A673 (cell line): ENCODE measurements around the gene NOX3. TPM values are rescaled to one million over a fixed set of nuclear protein-coding genes. Genes with fewer than 3 reads are reported as not detected.
"Not testable (repeated sequence)": the region's sequence is repeated elsewhere in the genome, so short reads cannot be mapped to it uniquely, and the experiment has no call there.

Experiments
- BruUV-seq: library from RNA; stranded (reverse); fragments of 400-500 nt; replicated peaks from 2 replicates; lab custom pipeline; 2021; lab: Mats Ljungman, UMichigan
- CTCF ChIA-PET: fragments of 300-600 bp; sonication (Branson Sonifier 250); formaldehyde crosslinking; loops from one replicate; lab custom pipeline; 2022; ENCODE audit warnings: antibody characterized with exemption; lab: Charles Lee
- POLR2A ChIA-PET: fragments of 300-600 bp; sonication (Branson Sonifier 250); formaldehyde crosslinking; loops from one replicate; lab custom pipeline; 2022; ENCODE audit warnings: antibody characterized with exemption; ENCODE audit not compliant: low non-redundant PET; lab: Charles Lee
- DNase-seq: peaks from one replicate; pipeline ENCODE4 v3.0.0-alpha.2; 2015; ENCODE audit warnings: low spot score
- H3K27ac ChIP-seq: fragments of 200-600 bp; sonication (generic); 2 replicates; pipeline ENCODE4 v1.5.1; 2016; ENCODE audit warnings: mixed run types, low read depth, mild to moderate bottlenecking, mixed read lengths, antibody characterized with exemption, low read length; ENCODE audit not compliant: poor library complexity, severe bottlenecking
- H3K27me3 ChIP-seq: fragments of 200-600 bp; sonication (generic); replicated peaks from 2 replicates; pipeline ENCODE4 v1.6.1; 2017; ENCODE audit warnings: mixed run types, low read depth, mild to moderate bottlenecking, mixed read lengths, antibody characterized with exemption, low read length; ENCODE audit not compliant: insufficient read depth, poor library complexity
- H3K36me3 ChIP-seq: fragments of 200-600 bp; sonication (generic); 2 replicates; pipeline ENCODE4 v1.6.1; 2016; ENCODE audit warnings: mixed run types, mild to moderate bottlenecking, mixed read lengths, antibody characterized with exemption, low read length; ENCODE audit not compliant: insufficient read depth, poor library complexity, severe bottlenecking
- H3K4me1 ChIP-seq: fragments of 200-600 bp; sonication (generic); 2 replicates; pipeline ENCODE4 v1.6.1; 2017; ENCODE audit warnings: mixed run types, mild to moderate bottlenecking, mixed read lengths, antibody characterized with exemption, low read length; ENCODE audit not compliant: insufficient read depth, poor library complexity, severe bottlenecking
- H3K4me3 ChIP-seq: fragments of 200-600 bp; sonication (generic); 2 replicates; pipeline ENCODE4 v1.5.1; 2016; ENCODE audit warnings: low read depth, mixed run types, mild to moderate bottlenecking, mixed read lengths, low read length; ENCODE audit not compliant: poor library complexity, severe bottlenecking
- H3K9me3 ChIP-seq: fragments of 200-600 bp; sonication (generic); 2 replicates; pipeline ENCODE4 v1.6.1; 2016; ENCODE audit warnings: mixed run types, low read depth, mild to moderate bottlenecking, mixed read lengths, antibody characterized with exemption, low read length; ENCODE audit not compliant: poor library complexity, severe bottlenecking
- CTCF ChIP-seq: fragments of 300-800, 200-600 bp; sonication (generic); conservative IDR thresholded peaks from 2 replicates; pipeline ENCODE4 v1.5.1; 2017; ENCODE audit warnings: low read depth, mild to moderate bottlenecking, antibody characterized with exemption, low read length, moderate library complexity, mixed read lengths
- EZH2 ChIP-seq: fragments of 200-600 bp; sonication (generic); IDR thresholded peaks from 2 replicates; pipeline ENCODE4 v1.6.1; 2017; ENCODE audit warnings: borderline replicate concordance, low read depth, mild to moderate bottlenecking, mixed read lengths, antibody characterized with exemption, low read length; ENCODE audit not compliant: poor library complexity, severe bottlenecking
- intact Hi-C: fragments of 100-400 bp; cut with micrococcal nuclease; formaldehyde crosslinking; loops from one replicate; pipeline ENCODE4 v1.10.0; 2022; ENCODE audit not compliant: unreplicated experiment
- total RNA-seq: library from RNA; stranded (reverse); gene quantifications from 2 replicates; pipeline ENCODE4 v1.2.3, GENCODE V29; 2021

The NOX3 gene
- total RNA-seq, 1 experiment from 2014 or later = not detected

- Histone ChIP-seq H3K4me1 (peaks cover 7% of the 10 kb centered on the region), H3K36me3 (no peaks in the 10 kb centered on the region), H3K27me3 (no peaks in the 10 kb centered on the region), H3K4me3 (no peak overlapping the region), H3K9me3 (no peaks in the 10 kb centered on the region), H3K27ac (no peak overlapping the region)
- POLR2A ChIA-PET = no interaction called here
- intact Hi-C loops = no loop called here
- DNase-seq = no peak
- BruUV-seq = no TSS peak
- TF ChIP-seq EZH2 (no peak), CTCF (no peak)
- CTCF ChIA-PET = no interaction called here
Measured at GRCh38 chr6:155454008-155454407, 1.6 kb downstream of the NOX3 start.

- ChIA-PET CTCF (interaction anchor here (0.6 kb wide), 1 partner anchor 34 kb away, joined by 3 read pairs; no protein-coding TSS in a partner anchor), POLR2A (interaction anchor here (0.6 kb wide), 1 partner anchor 16 kb away, joined by 3 read pairs; no protein-coding TSS in a partner anchor)
- no peaks in the 10 kb centered on the region for H3K36me3 ChIP-seq
- BruUV-seq = no TSS peak
- H3K4me1 ChIP-seq = peaks cover 13% of the 10 kb centered on the region
- intact Hi-C loops = no loop called here
- H3K4me3 ChIP-seq = no peak overlapping the region
- no peak overlapping the region for H3K27ac ChIP-seq
- no peak for TF ChIP-seq EZH2
- no peak for DNase-seq
- H3K27me3 ChIP-seq = no peaks in the 10 kb centered on the region
- H3K9me3 ChIP-seq = no peaks in the 10 kb centered on the region
Measured at GRCh38 chr6:155452576-155452975, 3.1 kb downstream of the NOX3 start.

- CTCF ChIA-PET, H3K9me3 ChIP-seq, H3K27me3 ChIP-seq, DNase-seq, POLR2A ChIA-PET, H3K4me3 ChIP-seq, H3K36me3 ChIP-seq, intact Hi-C loops, H3K27ac ChIP-seq, BruUV-seq: not testable (repeated sequence)
- H3K4me1 ChIP-seq = peaks cover 13% of the 10 kb centered on the region
Measured at GRCh38 chr6:155451530-155451929, 4.1 kb downstream of the NOX3 start.

- no peak overlapping the region for H3K27ac ChIP-seq
- CTCF ChIA-PET = no interaction called here
- POLR2A ChIA-PET = no interaction called here
- intact Hi-C loops = no loop called here
- no peak overlapping the region for H3K4me3 ChIP-seq
- H3K9me3 ChIP-seq = no peaks in the 10 kb centered on the region
- BruUV-seq = no TSS peak
- TF ChIP-seq CTCF (no peak), EZH2 (no peak)
- no peaks in the 10 kb centered on the region for H3K27me3 ChIP-seq
- H3K36me3 ChIP-seq = no peaks in the 10 kb centered on the region
- DNase-seq = no peak
- H3K4me1 ChIP-seq = peaks cover 13% of the 10 kb centered on the region
Measured at GRCh38 chr6:155450240-155450581, 5.4 kb downstream of the NOX3 start.
